NCI-H446 treated with DMSO at 0.1 percent for 48 hours (cell line): ENCODE data around the gene PPIP5K1.

Source experiments
- DNase-seq: peaks from one replicate; lab custom pipeline; 2025; lab: John Stamatoyannopoulos, UW

The PPIP5K1 gene

GRCh38 chr15:43488790-43489189, 101.2 kb downstream of the PPIP5K1 start:
- DNase-seq = no peak

DNA sequence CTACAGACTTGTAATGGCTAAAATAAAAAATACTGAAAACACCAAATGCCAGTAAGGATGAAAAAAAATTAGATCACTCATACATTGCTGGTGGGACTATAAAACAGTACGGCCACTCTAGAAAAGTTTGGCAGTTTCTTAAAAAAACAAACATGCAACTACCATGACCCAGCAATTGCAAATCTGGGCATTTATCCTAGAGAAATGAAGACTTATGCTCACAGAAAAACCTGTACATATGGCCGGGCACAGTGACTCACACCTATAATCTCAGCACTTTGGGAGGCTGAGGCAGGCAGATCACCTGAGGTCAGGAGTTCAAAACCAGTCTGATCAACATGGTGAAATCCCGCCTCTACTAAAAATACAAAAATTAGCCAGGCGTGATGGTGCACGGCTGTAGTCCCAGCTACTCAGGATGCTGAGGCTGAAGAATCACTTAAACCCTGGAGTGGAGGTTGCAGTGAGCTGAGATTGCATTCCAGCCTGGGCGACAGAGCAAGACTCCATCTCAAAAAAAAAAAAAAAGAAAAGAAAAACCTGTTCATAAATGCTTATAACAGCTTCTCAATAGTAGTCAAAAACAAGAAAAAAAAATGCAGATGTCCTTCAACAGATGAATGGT, 102.6 kb downstream of the PPIP5K1 start:
- no peak for DNase-seq

GRCh38 chr15:43484455-43484854, 105.6 kb downstream of the PPIP5K1 start:
- no peak for DNase-seq
